OCI-LY1 (cell line): ENCODE results near the gene PRDM13.

ENCODE experiments used
- CTCF ChIP-seq: fragments of 200-600 bp; sonication (generic), shearing (Covaris generic); IDR thresholded peaks from 2 replicates; pipeline ENCODE4 v1.5.1; 2017; ENCODE audit warnings: mild to moderate bottlenecking, antibody characterized with exemption, low read length, moderate library complexity, mixed read lengths
- EZH2 ChIP-seq: fragments of 200-600 bp; sonication (generic), shearing (Covaris generic); IDR thresholded peaks from 2 replicates; pipeline ENCODE4 v1.8.0; 2017; ENCODE audit warnings: borderline replicate concordance, mixed run types, mild to moderate bottlenecking, antibody characterized with exemption, low read length, moderate library complexity, mixed read lengths

GRCh38 chr6:99590728-99591672 is 15.6 kb upstream of the PRDM13 start:
- no peak for TF ChIP-seq CTCF
- no peak for TF ChIP-seq EZH2
